COLO829 (cell line): ENCODE results near the gene ABCD4.
A peak's percentile ranks its signal among the peaks of the same experiment; 100 is the strongest.
"Not testable (repeated sequence)": the region's sequence is repeated elsewhere in the genome, so short reads cannot be mapped to it uniquely, and the experiment has no call there.

ENCODE experiments used
- DNase-seq: peaks from one replicate; pipeline ENCODE4 v3.0.0; 2012; ENCODE audit warnings: low spot score

ABCD4 gene

GRCh38 chr14:74302634-74303569, at the start of gene ABCD4:
TSS of gene ABCD4 (minus strand) at chr14:74302934. CDS start at chr14:74302912, 22 bp downstream.
- peak; percentile 83 for DNase-seq

GRCh38 chr14:74350928-74351323, 48.2 kb upstream of the ABCD4 start:
- DNase-seq = no peak

- no peak for DNase-seq
Observed at GRCh38 chr14:74350211-74350927, 47.6 kb upstream of the ABCD4 start.

DNA sequence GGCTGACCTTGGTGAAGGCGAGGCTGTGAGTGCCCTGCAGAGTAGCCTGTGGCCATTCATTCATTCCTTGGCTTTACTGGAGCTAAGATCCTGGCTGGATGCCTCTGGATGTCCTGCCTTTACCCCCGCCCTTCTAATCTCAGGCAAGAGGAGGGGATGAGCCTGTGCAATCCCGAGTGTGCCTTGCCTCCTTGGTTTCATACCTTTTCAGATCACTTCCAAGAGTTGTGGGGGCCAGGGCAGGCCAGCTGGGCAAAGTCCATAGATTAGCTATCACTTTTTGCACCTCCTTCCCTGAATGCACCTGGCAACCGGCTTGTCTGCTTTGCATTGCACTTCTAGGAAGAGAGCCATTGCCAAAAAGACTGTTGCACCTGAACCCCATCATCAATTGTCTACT, 47.0 kb upstream of the ABCD4 start:
- no peak for DNase-seq

- no peak for DNase-seq
Observed at GRCh38 chr14:74348735-74349463, 46.2 kb upstream of the ABCD4 start.

- DNase-seq = no peak
Observed at GRCh38 chr14:74348241-74348734, 45.6 kb upstream of the ABCD4 start, which contains the start of gene VRTN. TSS of gene VRTN (plus strand) at chr14:74348471. CDS start at chr14:74356784, 8,313 bp downstream.

DNA sequence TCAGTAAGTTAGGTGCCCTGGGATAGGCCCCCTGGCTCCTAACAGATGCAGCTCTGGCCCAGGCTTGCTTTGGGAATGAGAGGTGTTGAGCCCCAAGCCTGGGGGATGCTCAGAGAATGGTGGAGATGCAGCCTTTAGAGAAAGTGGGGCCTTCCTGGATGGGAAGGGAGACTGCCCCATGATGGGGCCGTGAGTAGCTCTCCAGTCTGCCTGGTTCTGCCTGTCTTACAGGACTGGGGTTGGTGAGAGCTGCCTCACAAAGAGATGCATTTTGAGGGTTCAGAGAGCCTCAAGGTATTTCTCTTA, 45.0 kb upstream of the ABCD4 start:
- no peak for DNase-seq

DNA sequence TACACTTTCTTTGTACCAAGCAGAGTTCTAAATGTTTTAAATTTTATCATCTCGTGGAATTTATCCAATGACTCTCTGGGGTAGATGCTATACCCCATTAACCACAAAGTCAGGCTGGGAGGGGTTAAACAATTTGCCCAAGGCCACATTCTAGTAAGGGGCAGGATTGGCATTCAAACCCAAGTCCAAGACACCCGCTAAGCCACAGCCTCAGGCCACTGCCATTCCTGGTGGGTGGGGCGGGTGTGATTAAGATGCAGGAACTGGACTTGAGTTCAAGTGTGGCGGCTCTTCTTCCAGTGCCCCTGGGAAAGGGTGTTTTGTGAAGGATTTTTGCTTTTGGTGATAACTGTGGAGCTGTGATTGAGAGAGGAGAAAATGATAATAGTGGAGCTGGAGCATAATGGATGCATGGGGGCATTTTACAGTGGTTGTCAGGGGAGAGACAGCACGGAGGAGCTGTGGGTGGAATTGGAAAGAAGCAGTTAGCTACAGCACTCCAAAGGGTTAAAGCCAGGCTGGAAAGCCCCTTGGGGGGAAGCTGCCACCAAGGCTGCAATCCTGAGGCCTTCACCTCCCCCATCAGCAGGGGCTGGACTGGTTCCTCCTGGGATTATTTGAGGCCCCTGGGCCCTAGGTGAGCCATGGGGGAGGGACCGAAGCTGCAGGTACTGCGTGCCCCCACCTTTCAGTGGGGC, 44.5 kb upstream of the ABCD4 start:
- no peak for DNase-seq

GRCh38 chr14:74346341-74346740, 43.6 kb upstream of the ABCD4 start:
- DNase-seq = no peak

DNA sequence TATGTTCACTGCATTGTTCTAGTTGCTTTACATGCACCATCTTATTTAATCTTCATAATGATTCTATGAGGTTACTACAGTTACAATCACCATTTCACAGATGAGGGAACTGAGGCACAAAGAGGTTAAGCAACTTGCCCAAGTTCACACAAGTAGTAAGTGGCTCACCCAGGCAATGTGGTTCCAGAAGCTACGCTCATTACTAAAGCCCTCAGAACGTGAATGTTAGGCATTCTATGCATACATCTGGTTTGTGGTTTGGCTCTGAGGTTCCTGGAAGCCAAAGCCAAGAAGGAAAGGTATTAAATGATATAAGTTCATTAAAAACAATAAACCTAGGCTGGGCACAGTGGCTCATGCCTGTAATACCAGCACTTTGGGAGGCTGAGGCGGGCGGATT, 31.2 kb upstream of the ABCD4 start:
- DNase-seq = no peak

DNA sequence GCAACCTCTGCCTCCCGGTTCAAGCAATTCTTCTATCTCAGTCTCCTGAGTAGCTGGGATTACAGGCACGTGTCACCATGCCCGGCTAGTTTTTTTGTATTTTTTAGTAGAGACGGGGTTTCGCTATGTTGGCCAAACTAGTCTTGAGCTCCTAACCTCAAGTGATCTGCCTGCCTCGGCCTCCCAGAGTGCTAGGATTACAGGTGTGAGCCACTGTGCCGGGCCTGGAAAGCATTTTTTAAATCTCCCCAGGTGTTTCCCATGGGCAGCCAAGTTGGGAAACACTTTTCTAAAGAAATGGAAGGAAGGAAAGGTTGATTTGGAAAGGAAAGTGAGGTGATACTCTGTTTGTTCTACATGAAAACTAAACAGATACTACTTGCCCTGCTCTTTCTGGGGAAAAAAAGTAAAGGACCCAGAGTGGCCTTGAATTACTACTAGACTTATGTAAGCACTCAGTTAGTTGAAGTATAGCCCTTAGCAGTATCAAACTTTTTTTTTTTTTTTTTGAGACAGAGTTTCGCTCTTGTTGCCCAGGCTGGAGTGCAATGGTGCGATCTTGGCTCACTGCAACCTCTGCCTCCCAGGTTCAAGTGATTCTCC, 27.3 kb upstream of the ABCD4 start:
- not testable (repeated sequence) for DNase-seq

- DNase-seq = no peak
Observed at GRCh38 chr14:74326369-74327152, 23.8 kb upstream of the ABCD4 start.

DNA sequence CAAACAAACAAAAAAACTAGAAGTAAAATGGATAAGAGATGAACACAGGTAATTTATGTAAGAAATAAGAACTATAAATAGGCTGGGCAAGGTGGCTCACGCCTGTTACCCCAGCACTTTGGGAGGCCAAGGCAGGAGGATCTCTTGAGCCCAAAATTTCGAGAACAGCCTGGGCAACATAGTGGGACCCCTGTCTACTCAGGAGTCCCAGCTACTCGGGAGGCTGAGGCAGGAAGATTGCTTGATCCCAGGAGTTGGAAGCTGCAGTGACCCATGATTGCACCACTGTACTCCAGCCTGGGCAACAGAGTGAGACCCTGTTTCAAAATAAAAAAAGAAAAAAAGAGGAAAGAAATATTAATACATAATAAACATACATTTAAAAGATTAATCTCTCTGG, 22.7 kb upstream of the ABCD4 start:
- DNase-seq = no peak

DNA sequence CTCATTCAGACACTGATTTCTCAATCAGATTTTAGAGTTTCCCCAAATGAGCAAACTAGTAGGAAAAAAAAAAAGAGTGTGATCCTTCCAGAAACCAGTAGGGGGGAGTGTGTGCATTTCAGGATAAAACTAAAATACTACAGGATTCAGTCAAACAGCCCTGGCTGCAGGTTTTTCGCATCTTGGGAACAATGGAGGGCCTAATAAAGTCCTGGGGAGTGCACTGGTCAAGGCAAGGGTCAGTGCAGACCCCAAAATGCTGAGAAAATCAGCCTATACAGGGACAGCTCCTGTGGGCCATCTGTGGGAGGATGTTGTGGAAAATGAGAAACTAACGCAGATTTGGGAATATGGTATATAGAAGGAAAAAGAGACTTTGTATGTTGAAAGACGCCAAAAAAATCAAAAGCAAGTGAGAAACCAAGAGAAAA, 22.2 kb upstream of the ABCD4 start:
- peak; percentile 58 for DNase-seq

DNA sequence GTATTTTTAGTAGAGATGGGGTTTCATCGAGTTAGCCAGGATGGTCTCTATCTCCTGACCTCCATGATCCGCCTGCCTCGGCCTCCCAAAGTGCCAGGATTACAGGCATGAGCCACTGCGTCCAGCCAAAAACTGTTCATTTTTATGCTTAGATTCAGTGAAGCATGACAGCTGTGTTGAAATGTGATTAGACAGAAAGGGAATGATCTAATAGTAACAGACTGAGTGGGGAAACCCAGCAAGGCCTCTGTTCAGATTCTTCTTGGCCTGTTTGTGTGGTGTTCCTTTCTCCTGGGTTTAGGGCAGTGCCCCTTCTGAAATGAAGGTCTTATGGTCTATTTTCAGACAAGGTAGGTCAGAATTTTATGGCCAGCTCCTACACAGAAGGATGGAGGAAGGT, 11.8 kb upstream of the ABCD4 start:
- DNase-seq = no peak

GRCh38 chr14:74313601-74314000, 10.9 kb upstream of the ABCD4 start:
- DNase-seq = no peak

GRCh38 chr14:74312161-74312560, 9.4 kb upstream of the ABCD4 start:
- no peak for DNase-seq

DNA sequence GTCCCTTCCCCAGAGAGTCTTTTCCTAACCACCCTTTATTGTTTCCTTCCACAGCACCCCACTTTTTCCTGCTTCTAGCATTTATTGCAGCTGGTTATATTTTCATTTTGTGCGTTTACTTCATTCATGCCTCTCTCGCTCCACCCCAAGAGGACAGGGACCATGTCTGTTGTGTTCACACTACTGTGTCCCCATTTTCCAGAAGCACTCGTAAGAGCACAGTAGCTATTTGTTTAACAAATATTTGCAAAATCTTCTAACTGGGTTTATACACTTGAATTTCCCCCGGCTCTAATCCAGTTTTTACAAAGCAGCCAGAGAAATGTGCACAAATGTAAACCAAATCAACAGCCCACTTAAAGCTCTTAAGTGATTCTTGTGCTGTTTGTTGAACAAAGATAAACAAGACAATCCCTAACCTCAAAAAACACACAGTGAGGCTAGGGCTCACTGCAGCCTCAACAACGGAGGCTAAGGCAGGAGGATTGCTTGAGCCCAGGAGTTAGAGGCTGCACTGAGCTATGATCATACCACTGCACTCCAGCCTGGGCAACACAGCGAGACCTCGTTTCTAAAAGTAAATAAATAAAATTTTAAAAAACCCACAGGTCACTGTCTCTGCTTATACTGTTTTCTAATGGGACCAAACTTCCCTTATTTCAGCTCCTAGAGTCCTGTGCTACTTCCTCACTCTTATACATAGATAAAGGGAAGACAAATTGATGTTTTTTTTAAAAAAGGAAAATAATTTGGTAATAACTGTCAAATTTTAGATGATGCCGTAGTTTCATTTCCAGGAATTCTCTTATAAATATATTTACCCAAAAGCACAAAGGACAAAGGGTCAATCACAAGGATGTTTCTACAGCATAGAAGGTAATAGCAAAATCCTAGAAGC, 6.6 kb upstream of the ABCD4 start:
- no peak for DNase-seq

DNA sequence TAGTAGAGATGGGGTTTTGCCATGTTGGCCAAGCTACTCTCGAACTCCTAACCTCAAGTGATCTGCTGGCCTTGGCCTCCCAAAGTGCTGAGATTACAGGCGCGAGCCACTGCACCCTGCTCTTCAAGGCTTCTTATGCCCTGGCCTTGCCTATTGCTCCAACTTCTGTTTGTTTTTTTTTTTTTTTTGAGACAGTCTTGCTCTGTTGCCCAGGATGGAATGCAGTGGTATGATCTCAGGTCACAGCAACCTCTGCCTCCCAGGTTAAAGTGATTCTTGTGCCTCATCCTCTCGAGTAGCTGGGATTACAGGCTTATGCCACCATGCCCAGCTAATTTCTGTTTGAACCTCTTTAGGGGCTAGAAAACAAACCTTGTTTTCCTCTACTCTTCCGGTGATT, 6.0 kb upstream of the ABCD4 start:
- DNase-seq = no peak
